ENCODE results near the gene ANO8. TPM values are rescaled to one million over a fixed set of nuclear protein-coding genes. Genes with fewer than 3 reads are reported as not detected.
"Not testable (repeated sequence)": the region's sequence is repeated elsewhere in the genome, so short reads cannot be mapped to it uniquely, and the experiment has no call there.

The ANO8 gene
- total and polyA plus RNA-seq, 7 experiments from 2014 or later, result 0.26 to 22.3 (median 15.6) TPM

- H3K9me3 Mint-ChIP-seq, result peaks cover 0 to 5% (median 0%) of the 10 kb centered on the region in 11 donors
- no peaks in the 10 kb centered on the region for H3K9me3 ChIP-seq (ENCODE audit: control insufficient read depth in 2 of 3, low read length in 3 of 3)
- ATAC-seq (no peak), DNase-seq (no peak)
- no peak overlapping the region for H3K27ac ChIP-seq (ENCODE audit: low read depth, low read length)
- no peak overlapping the region for H3K4me3 ChIP-seq (ENCODE audit: low read length)
- CTCF ChIA-PET, result interaction anchor here (0.5 to 0.6 kb wide), 3 partner anchors 8 to 108 kb away, joined by 3 to 5 read pairs (median 3); no protein-coding TSS in a partner anchor
- H3K27ac Mint-ChIP-seq, result no peak overlapping the region
- H3K36me3 Mint-ChIP-seq, result peaks cover 0 to 11% (median 0%) of the 10 kb centered on the region in 5 donors
- H3K36me3 ChIP-seq (ENCODE audit: control insufficient read depth in 2 of 3, insufficient read depth in 3 of 3, low read length in 3 of 3), result peaks cover 0 to 14% (median 0%) of the 10 kb centered on the region in 3 experiments
- H3K27me3 ChIP-seq (ENCODE audit: control insufficient read depth in 2 of 2, insufficient read depth in 2 of 2, low read length in 2 of 2), result no peaks in the 10 kb centered on the region
- H3K4me1 Mint-ChIP-seq, result peaks cover 6 to 11% (median 8%) of the 10 kb centered on the region in 7 donors
- H3K4me1 ChIP-seq (ENCODE audit: control insufficient read depth in 2 of 2, insufficient read depth in 2 of 2, low read length in 2 of 2), result peaks cover 0 to 5% of the 10 kb centered on the region in 2 donors
- intact Hi-C loops (cut with micrococcal nuclease), result no loop called here
- no peaks in the 10 kb centered on the region for H3K27me3 Mint-ChIP-seq
- no peak overlapping the region for H3K4me3 Mint-ChIP-seq
- POLR2A ChIA-PET, result interaction anchor here (2.1 kb wide), 1 partner anchor 12 kb away, joined by 7 read pairs; the partner anchor contains the start of gene DDA1
These were observed 37.7 kb downstream of the ANO8 start for GRCh38 chr19:17296976-17297375.

DNA sequence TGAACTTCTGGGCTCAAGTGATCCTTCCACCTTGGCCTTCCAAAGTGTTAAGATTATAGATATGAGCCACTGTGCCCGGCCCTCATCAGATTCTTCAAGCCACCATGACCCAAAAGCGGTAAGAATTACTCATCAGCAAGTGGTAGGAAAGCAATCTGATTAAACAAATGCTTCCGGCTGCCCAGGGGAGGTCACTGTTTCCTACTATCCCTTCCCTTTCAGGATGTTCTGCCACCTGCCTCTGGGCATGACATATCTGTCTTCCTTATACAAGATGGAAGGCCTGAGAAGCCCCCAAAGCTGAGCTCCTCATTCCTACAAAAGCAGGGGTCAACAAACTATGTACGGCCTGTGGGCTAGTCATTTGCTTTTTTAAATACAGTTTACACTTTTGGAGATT is 38.4 kb downstream of the ANO8 start:
- Histone ChIP-seq H3K36me3 (ENCODE audit: control insufficient read depth in 2 of 3, insufficient read depth in 3 of 3, low read length in 3 of 3) (peaks cover 0 to 14% (median 0%) of the 10 kb centered on the region in 3 experiments), H3K27me3 (ENCODE audit: control insufficient read depth in 2 of 2, insufficient read depth in 2 of 2, low read length in 2 of 2) (no peaks in the 10 kb centered on the region), H3K9me3 (ENCODE audit: control insufficient read depth in 2 of 3, low read length in 3 of 3) (no peaks in the 10 kb centered on the region), H3K27ac (ENCODE audit: low read depth, low read length) (no peak overlapping the region), H3K4me3 (ENCODE audit: low read length) (no peak overlapping the region), H3K4me1 (ENCODE audit: control insufficient read depth in 2 of 2, insufficient read depth in 2 of 2, low read length in 2 of 2) (peaks cover 0 to 5% of the 10 kb centered on the region in 2 donors)
- no peak overlapping the region for H3K27ac Mint-ChIP-seq
- peaks cover 0 to 5% (median 0%) of the 10 kb centered on the region in 11 donors for H3K9me3 Mint-ChIP-seq
- ATAC-seq (no peak), DNase-seq (no peak)
- CTCF ChIA-PET, result interaction anchor here (0.5 to 5.4 kb wide), 3 partner anchors 90 to 228 kb away, joined by 3 to 31 read pairs (median 6); no protein-coding TSS in a partner anchor
- intact Hi-C loops (cut with micrococcal nuclease), result no loop called here
- peaks cover 0 to 11% (median 0%) of the 10 kb centered on the region in 5 donors for H3K36me3 Mint-ChIP-seq
- no peaks in the 10 kb centered on the region for H3K27me3 Mint-ChIP-seq
- H3K4me3 Mint-ChIP-seq, result no peak overlapping the region
- POLR2A ChIA-PET, result interaction anchor here (2.1 kb wide), 1 partner anchor 13 kb away, joined by 7 read pairs; the partner anchor contains the start of gene DDA1
- peaks cover under 1 to 7% (median 5%) of the 10 kb centered on the region in 7 donors for H3K4me1 Mint-ChIP-seq

GRCh38 chr19:17295551-17295950 is 39.1 kb downstream of the ANO8 start:
- H3K27ac ChIP-seq (ENCODE audit: low read depth, low read length); H3K27me3 ChIP-seq (ENCODE audit: control insufficient read depth in 2 of 2, insufficient read depth in 2 of 2, low read length in 2 of 2); H3K27ac Mint-ChIP-seq; H3K4me3 Mint-ChIP-seq; H3K4me3 ChIP-seq (ENCODE audit: low read length); H3K9me3 ChIP-seq (ENCODE audit: control insufficient read depth in 2 of 3, low read length in 3 of 3); POLR2A ChIA-PET; DNase-seq; H3K4me1 ChIP-seq (ENCODE audit: control insufficient read depth in 2 of 2, insufficient read depth in 2 of 2, low read length in 2 of 2); ATAC-seq; intact Hi-C loops (cut with micrococcal nuclease); H3K9me3 Mint-ChIP-seq; H3K4me1 Mint-ChIP-seq; H3K27me3 Mint-ChIP-seq: not testable (repeated sequence)
- H3K36me3 ChIP-seq (ENCODE audit: control insufficient read depth in 2 of 3, insufficient read depth in 3 of 3, low read length in 3 of 3), result peaks cover 0 to 14% (median 0%) of the 10 kb centered on the region in 3 experiments
- H3K36me3 Mint-ChIP-seq, result peaks cover 0 to 11% (median 0%) of the 10 kb centered on the region in 5 donors
- CTCF ChIA-PET, result interaction anchor here (0.5 to 5.4 kb wide), 2 partner anchors 90 to 143 kb away, joined by 6 to 31 read pairs; no protein-coding TSS in a partner anchor

GRCh38 chr19:17294051-17294891 is 40.4 kb downstream of the ANO8 start:
- intact Hi-C loops (cut with micrococcal nuclease), result no loop called here
- peak in 4 of 9 donors; percentile 27 to 76 (median 38) for DNase-seq
- H3K36me3 ChIP-seq (ENCODE audit: control insufficient read depth in 2 of 3, insufficient read depth in 3 of 3, low read length in 3 of 3), result peaks cover 0 to 14% (median 0%) of the 10 kb centered on the region in 3 experiments
- H3K4me3 Mint-ChIP-seq, result no peak overlapping the region
- H3K27ac ChIP-seq (ENCODE audit: low read depth, low read length), result no peak overlapping the region
- no peak for ATAC-seq
- ChIA-PET POLR2A (no interaction called here), CTCF (interaction anchor here (0.6 to 5.4 kb wide), 3 partner anchors 27 to 220 kb away, joined by 3 to 31 read pairs (median 3); partner anchors contain the start of gene BABAM1)
- H3K4me3 ChIP-seq (ENCODE audit: low read length), result no peak overlapping the region
- H3K9me3 ChIP-seq (ENCODE audit: control insufficient read depth in 2 of 3, low read length in 3 of 3), result no peaks in the 10 kb centered on the region
- H3K36me3 Mint-ChIP-seq, result peaks cover 0 to 11% (median 0%) of the 10 kb centered on the region in 5 donors
- H3K9me3 Mint-ChIP-seq, result peaks cover 0 to 5% (median 0%) of the 10 kb centered on the region in 11 donors
- H3K27ac Mint-ChIP-seq, result no peak overlapping the region
- H3K27me3 ChIP-seq (ENCODE audit: control insufficient read depth in 2 of 2, insufficient read depth in 2 of 2, low read length in 2 of 2), result no peaks in the 10 kb centered on the region
- peaks cover 0 to 5% (median 0%) of the 10 kb centered on the region in 5 donors for H3K27me3 Mint-ChIP-seq
- peaks cover 0 to 5% of the 10 kb centered on the region in 2 donors for H3K4me1 ChIP-seq (ENCODE audit: control insufficient read depth in 2 of 2, insufficient read depth in 2 of 2, low read length in 2 of 2)
- peaks cover 0 to 7% (median 5%) of the 10 kb centered on the region in 7 donors for H3K4me1 Mint-ChIP-seq

GRCh38 chr19:17293605-17294004 is 41.0 kb downstream of the ANO8 start:
- peaks cover 0 to 7% (median 5%) of the 10 kb centered on the region in 7 donors for H3K4me1 Mint-ChIP-seq
- no peaks in the 10 kb centered on the region for H3K9me3 ChIP-seq (ENCODE audit: control insufficient read depth in 2 of 3, low read length in 3 of 3)
- no peaks in the 10 kb centered on the region for H3K27me3 ChIP-seq (ENCODE audit: control insufficient read depth in 2 of 2, insufficient read depth in 2 of 2, low read length in 2 of 2)
- peaks cover 0 to 5% (median 0%) of the 10 kb centered on the region in 11 donors for H3K9me3 Mint-ChIP-seq
- peaks cover 0 to 5% (median 0%) of the 10 kb centered on the region in 5 donors for H3K27me3 Mint-ChIP-seq
- peaks cover 0 to 5% of the 10 kb centered on the region in 2 donors for H3K4me1 ChIP-seq (ENCODE audit: control insufficient read depth in 2 of 2, insufficient read depth in 2 of 2, low read length in 2 of 2)
- peaks cover 0 to 8% (median 0%) of the 10 kb centered on the region in 5 donors for H3K36me3 Mint-ChIP-seq
- intact Hi-C loops (cut with micrococcal nuclease), result loop anchor here in 1 of 2 donors (1.0 kb wide), 1 partner anchor 177 kb away; the partner anchor contains the start of gene SLC27A1
- ATAC-seq (no peak), DNase-seq (no peak)
- no peak overlapping the region for H3K4me3 Mint-ChIP-seq
- CTCF ChIA-PET, result interaction anchor here (0.9 to 5.4 kb wide), 10 partner anchors 12 to 171 kb away, joined by 3 to 31 read pairs (median 4); partner anchors contain the start of genes BABAM1, DDA1, MRPL34 and USHBP1
- H3K27ac ChIP-seq (ENCODE audit: low read depth, low read length), result no peak overlapping the region
- H3K36me3 ChIP-seq (ENCODE audit: control insufficient read depth in 2 of 3, insufficient read depth in 3 of 3, low read length in 3 of 3), result peaks cover 0 to 11% (median 0%) of the 10 kb centered on the region in 3 experiments
- H3K27ac Mint-ChIP-seq, result no peak overlapping the region
- POLR2A ChIA-PET, result interaction anchor here (0.7 to 2.1 kb wide), 5 partner anchors 9 to 42 kb away, joined by 3 to 18 read pairs (median 6); partner anchors contain the start of genes ABHD8, ANO8 and MRPL34
- H3K4me3 ChIP-seq (ENCODE audit: low read length), result no peak overlapping the region
